GM12878 (cell line): ENCODE results near the gene NFKBIE. TPM values are rescaled to one million over a fixed set of nuclear protein-coding genes. Genes with fewer than 3 reads are reported as not detected.

Experiments
- BHLHE40 ChIP-seq, 2 experiments: fragments of 450-650 bp in 1 of 2; IDR thresholded peaks; 2 replicates each; pipeline ENCODE4 v1.6.1; 2011 to 2017; ENCODE audit warnings: low read depth in 2 of 2, borderline replicate concordance in 1 of 2, improper control_type of control experiment in 1 of 2, low read length in 1 of 2, mild to moderate bottlenecking in 1 of 2
- DPF2 ChIP-seq: fragments of 450-650 bp; IDR thresholded peaks from 2 replicates; pipeline ENCODE4 v1.6.1; 2017; ENCODE audit warnings: mild to moderate bottlenecking
- ETV6 ChIP-seq, 2 experiments: fragments of 450-650 bp in 1 of 2; IDR thresholded peaks in 1 of 2; conservative IDR thresholded peaks in 1 of 2; 2 replicates each; pipeline ENCODE4 v1.6.1; 2014; ENCODE audit warnings: antibody characterized with exemption in 1 of 2, borderline replicate concordance in 1 of 2, low read depth in 1 of 2, mild to moderate bottlenecking in 1 of 2, moderate library complexity in 1 of 2
- EZH2 ChIP-seq: IDR thresholded peaks from 2 replicates; pipeline ENCODE4 v1.6.1; 2012; ENCODE audit warnings: low read depth, mild to moderate bottlenecking, control low read depth, inconsistent platforms, low read length, borderline replicate concordance; ENCODE audit not compliant: control insufficient read depth
- HDAC2 ChIP-seq: fragments of 200-600 bp; sonication (generic); IDR thresholded peaks from 2 replicates; pipeline ENCODE4 v1.6.1; 2017
- HDGF ChIP-seq: fragments of 450-650 bp; IDR thresholded peaks from 2 replicates; pipeline ENCODE4 v1.6.1; 2016; ENCODE audit warnings: antibody characterized with exemption
- MXI1 ChIP-seq: fragments of 150-350 bp; IDR thresholded peaks from 2 replicates; pipeline ENCODE4 v1.6.1; 2011; ENCODE audit warnings: low read depth, mild to moderate bottlenecking, inconsistent platforms, low read length, improper control_type of control experiment
- NFIC ChIP-seq: IDR thresholded peaks from 2 replicates; pipeline ENCODE4 v1.6.1; 2012; ENCODE audit warnings: low read depth, mild to moderate bottlenecking, inconsistent platforms, low read length, moderate library complexity
- POLR2AphosphoS5 ChIP-seq: IDR thresholded peaks from 2 replicates; pipeline ENCODE4 v1.6.1; 2011; ENCODE audit warnings: mild to moderate bottlenecking, low read length, inconsistent platforms
- POU2F2 ChIP-seq: IDR thresholded peaks from 3 replicates; pipeline ENCODE4 v1.6.1; 2011; ENCODE audit warnings: low read depth, mild to moderate bottlenecking, low read length, borderline replicate concordance
- RBBP5 ChIP-seq: fragments of 200-600 bp; sonication (generic); conservative IDR thresholded peaks from 2 replicates; pipeline ENCODE4 v1.6.1; 2016
- SMARCA5 ChIP-seq: fragments of 450-650 bp; IDR thresholded peaks from 2 replicates; pipeline ENCODE4 v1.6.1; 2017; ENCODE audit warnings: mild to moderate bottlenecking
- SMC3 ChIP-seq: IDR thresholded peaks from 2 replicates; pipeline ENCODE4 v1.6.1; 2011; ENCODE audit warnings: low read length, improper control_type of control experiment, borderline replicate concordance
- STAT3 ChIP-seq: IDR thresholded peaks from 2 replicates; pipeline ENCODE4 v1.6.1; 2011; ENCODE audit warnings: low read depth, low read length, improper control_type of control experiment
- TBL1XR1 ChIP-seq: IDR thresholded peaks from 2 replicates; pipeline ENCODE4 v1.6.1; 2012; ENCODE audit warnings: low read depth, low read length, improper control_type of control experiment
- polyA plus RNA-seq, 11 experiments: library from polyadenylated mRNA; depleted of rRNA in 4 of 11; unstranded in 6 of 11; stranded (reverse) in 5 of 11; fragments of >200 nt; fragmentation: Nextera tagmentation in 4 of 11; fragmentation: Illumina TruSeq in 1 of 11; extraction: Ambion mirVana in 4 of 11; extraction: Trizol in 1 of 11; gene quantifications; 1 replicate in 1 of 11; 2 replicates in 10 of 11; pipeline versions ENCODE4 v1.2.1 to v1.2.3, GENCODE V29; 2011 to 2016; ENCODE audit warnings: inconsistent platforms in 2 of 11, missing spikeins in 2 of 11, low read depth in 1 of 11
- total RNA-seq, 4 experiments: library from RNA; depleted of rRNA in 3 of 4; stranded (reverse); fragments of >200 nt in 3 of 4; fragmentation: Illumina TruSeq in 1 of 4; extraction: Trizol in 1 of 4; gene quantifications; 2 replicates each; pipeline versions ENCODE4 v1.2.1 to v1.2.3, GENCODE V29; 2013 to 2021
- TF ChIP-seq, protein P1 (sequence below): fragments of 450-650 bp; IDR thresholded peaks from 2 replicates; pipeline ENCODE4 v1.6.1; 2017; ENCODE audit warnings: borderline replicate concordance
- TF ChIP-seq, protein P2 (sequence below): IDR thresholded peaks from 2 replicates; pipeline ENCODE4 v1.6.1; 2011; ENCODE audit warnings: borderline replicate concordance, low read depth, mild to moderate bottlenecking, moderate library complexity, low read length; ENCODE audit not compliant: insufficient read depth, poor library complexity, severe bottlenecking
- TF ChIP-seq, protein P3 (sequence below): fragments of 450-650 bp; IDR thresholded peaks from 2 replicates; pipeline ENCODE4 v1.6.1; 2016; ENCODE audit warnings: mild to moderate bottlenecking
- TF ChIP-seq, protein P4 (sequence below): IDR thresholded peaks from 2 replicates; pipeline ENCODE4 v1.6.1; 2012; ENCODE audit warnings: mild to moderate bottlenecking, low read depth, low read length

Gene NFKBIE
- total and polyA plus RNA-seq, 10 of the 15 experiments (the other 5 are each of a cell fraction or from before 2014, with no cell fraction given) = 10.4 to 106 (median 38.8) TPM

DNA sequence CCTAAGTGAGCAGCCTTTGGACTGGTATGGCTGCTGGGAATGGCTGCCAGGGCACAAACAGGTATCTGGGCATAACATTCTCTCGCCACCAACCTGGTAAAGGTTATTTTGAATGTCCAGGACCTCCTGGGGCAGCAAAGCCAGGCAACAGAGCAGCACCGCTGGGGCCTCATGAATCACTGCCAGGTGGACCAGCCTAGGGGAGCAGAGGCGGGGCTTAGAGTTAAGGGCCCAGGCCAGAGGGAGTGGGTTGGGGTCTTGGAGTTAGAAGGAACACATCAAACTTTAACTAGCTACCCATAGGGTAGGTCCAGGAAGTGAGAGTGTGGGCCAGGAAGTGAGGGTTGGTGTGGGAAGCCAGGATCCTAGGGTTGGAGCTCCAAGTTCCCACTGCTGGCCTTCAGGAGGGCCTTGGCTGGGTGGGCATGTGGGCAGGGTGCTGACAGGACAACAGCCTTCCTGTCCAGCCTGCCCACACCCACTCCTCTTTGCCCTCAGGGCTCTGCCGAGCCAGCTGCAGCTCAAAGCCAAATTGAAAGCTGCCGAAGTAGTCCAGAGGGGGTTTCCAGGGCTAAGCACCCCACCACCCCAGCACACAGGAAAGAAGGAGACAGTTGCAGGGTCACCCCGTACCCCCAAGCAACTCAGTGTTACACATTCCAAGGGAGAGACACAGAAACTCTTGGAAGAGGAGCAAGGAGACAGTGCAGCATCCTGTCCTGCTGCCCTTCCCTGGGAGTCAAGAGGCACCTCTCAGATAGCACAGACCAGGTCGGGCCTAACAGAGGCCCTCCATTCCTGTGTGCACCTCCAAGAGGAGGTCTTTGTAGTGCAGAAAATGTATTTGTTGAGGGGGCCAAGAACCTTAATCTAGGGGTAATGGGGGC, 2.6 kb downstream of the NFKBIE start (continued):
- TF ChIP-seq, protein P1, sequence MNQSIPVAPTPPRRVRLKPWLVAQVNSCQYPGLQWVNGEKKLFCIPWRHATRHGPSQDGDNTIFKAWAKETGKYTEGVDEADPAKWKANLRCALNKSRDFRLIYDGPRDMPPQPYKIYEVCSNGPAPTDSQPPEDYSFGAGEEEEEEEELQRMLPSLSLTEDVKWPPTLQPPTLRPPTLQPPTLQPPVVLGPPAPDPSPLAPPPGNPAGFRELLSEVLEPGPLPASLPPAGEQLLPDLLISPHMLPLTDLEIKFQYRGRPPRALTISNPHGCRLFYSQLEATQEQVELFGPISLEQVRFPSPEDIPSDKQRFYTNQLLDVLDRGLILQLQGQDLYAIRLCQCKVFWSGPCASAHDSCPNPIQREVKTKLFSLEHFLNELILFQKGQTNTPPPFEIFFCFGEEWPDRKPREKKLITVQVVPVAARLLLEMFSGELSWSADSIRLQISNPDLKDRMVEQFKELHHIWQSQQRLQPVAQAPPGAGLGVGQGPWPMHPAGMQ = no peak
- TF ChIP-seq ETV6 (conservative IDR thresholded peaks at IDR 0.05 in 1 of 2, IDR thresholded peaks at IDR 0.05 in 1 of 2; ENCODE audit: borderline replicate concordance in 1 of 2, low read depth in 1 of 2) (no peak), EZH2 (no peak), NFIC (no peak), STAT3 (no peak), SMARCA5 (peak; percentile 25; the same call in 1 of the 2 replicates), TBL1XR1 (0 out of 2 replicates have a peak, but pooled peaks have one; percentile 45), DPF2 (no peak), HDGF (peak; percentile 11; the same call in 1 of the 2 replicates), RBBP5 (no peak), SMC3 (no peak), POU2F2 (no peak), POLR2AphosphoS5 (peak; percentile 82), MXI1 (no peak; the same call in 1 of the 2 replicates), HDAC2 (no peak), BHLHE40 (IDR thresholded peaks at IDR 0.05; ENCODE audit: borderline replicate concordance in 1 of 2, low read depth in 2 of 2, low read length in 1 of 2) (no peak)
- TF ChIP-seq, protein P2, sequence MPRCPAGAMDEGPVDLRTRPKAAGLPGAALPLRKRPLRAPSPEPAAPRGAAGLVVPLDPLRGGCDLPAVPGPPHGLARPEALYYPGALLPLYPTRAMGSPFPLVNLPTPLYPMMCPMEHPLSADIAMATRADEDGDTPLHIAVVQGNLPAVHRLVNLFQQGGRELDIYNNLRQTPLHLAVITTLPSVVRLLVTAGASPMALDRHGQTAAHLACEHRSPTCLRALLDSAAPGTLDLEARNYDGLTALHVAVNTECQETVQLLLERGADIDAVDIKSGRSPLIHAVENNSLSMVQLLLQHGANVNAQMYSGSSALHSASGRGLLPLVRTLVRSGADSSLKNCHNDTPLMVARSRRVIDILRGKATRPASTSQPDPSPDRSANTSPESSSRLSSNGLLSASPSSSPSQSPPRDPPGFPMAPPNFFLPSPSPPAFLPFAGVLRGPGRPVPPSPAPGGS = no peak
- TF ChIP-seq, protein P3, sequence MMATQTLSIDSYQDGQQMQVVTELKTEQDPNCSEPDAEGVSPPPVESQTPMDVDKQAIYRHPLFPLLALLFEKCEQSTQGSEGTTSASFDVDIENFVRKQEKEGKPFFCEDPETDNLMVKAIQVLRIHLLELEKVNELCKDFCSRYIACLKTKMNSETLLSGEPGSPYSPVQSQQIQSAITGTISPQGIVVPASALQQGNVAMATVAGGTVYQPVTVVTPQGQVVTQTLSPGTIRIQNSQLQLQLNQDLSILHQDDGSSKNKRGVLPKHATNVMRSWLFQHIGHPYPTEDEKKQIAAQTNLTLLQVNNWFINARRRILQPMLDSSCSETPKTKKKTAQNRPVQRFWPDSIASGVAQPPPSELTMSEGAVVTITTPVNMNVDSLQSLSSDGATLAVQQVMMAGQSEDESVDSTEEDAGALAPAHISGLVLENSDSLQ = peak; percentile 77
- TF ChIP-seq, protein P4, sequence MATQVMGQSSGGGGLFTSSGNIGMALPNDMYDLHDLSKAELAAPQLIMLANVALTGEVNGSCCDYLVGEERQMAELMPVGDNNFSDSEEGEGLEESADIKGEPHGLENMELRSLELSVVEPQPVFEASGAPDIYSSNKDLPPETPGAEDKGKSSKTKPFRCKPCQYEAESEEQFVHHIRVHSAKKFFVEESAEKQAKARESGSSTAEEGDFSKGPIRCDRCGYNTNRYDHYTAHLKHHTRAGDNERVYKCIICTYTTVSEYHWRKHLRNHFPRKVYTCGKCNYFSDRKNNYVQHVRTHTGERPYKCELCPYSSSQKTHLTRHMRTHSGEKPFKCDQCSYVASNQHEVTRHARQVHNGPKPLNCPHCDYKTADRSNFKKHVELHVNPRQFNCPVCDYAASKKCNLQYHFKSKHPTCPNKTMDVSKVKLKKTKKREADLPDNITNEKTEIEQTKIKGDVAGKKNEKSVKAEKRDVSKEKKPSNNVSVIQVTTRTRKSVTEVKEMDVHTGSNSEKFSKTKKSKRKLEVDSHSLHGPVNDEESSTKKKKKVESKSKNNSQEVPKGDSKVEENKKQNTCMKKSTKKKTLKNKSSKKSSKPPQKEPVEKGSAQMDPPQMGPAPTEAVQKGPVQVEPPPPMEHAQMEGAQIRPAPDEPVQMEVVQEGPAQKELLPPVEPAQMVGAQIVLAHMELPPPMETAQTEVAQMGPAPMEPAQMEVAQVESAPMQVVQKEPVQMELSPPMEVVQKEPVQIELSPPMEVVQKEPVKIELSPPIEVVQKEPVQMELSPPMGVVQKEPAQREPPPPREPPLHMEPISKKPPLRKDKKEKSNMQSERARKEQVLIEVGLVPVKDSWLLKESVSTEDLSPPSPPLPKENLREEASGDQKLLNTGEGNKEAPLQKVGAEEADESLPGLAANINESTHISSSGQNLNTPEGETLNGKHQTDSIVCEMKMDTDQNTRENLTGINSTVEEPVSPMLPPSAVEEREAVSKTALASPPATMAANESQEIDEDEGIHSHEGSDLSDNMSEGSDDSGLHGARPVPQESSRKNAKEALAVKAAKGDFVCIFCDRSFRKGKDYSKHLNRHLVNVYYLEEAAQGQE = peak; percentile 2; the same call in 1 of the 2 replicates
